A549 (cell line): ENCODE results near the gene NKAIN2. TPM values are rescaled to one million over a fixed set of nuclear protein-coding genes. Genes with fewer than 3 reads are reported as not detected.

Experiments
- ATAC-seq, 2 experiments: fragments of 200-7000 bp in 1 of 2; fragments of >200 bp in 1 of 2; cut with Nextera tagmentation in 1 of 2; cut with Tn5 transposase in 1 of 2; 3 replicates each; pipeline versions ENCODE4 v1.8.0 to v1.9.1; 2018 to 2020; ENCODE audit warnings: mild to moderate bottlenecking in 1 of 2, moderate library complexity in 1 of 2
- CTCF ChIA-PET: fragments of 300-600 bp; sonication (Branson Sonifier 250); formaldehyde crosslinking; extraction: SDS; loops from one replicate; lab custom pipeline; 2021; ENCODE audit warnings: antibody characterized with exemption, inconsistent platforms; lab: Yijun Ruan, JAX
- POLR2A ChIA-PET: fragments of 350-600 bp; formaldehyde crosslinking; extraction: SDS; loops from one replicate; lab custom pipeline; 2021; ENCODE audit warnings: antibody characterized with exemption, inconsistent platforms; lab: Yijun Ruan, JAX
- DNase-seq, 2 experiments: peaks; one replicate each; pipeline versions ENCODE4 v3.0.0 to v3.0.0-alpha.2; 2011 to 2016; ENCODE audit warnings: low read depth in 1 of 2, low spot score in 1 of 2
- FAIRE-seq: peaks from 2 replicates; lab custom pipeline; 2011; peaks lifted over from hg19 to GRCh38; lab: Jason Lieb, UNC
- H3K27ac ChIP-seq, 2 experiments: fragments of >200 bp; sonication (Bioruptor Twin); formaldehyde crosslinking; 3 replicates each; pipeline ENCODE4 v1.5.1; 2016 to 2017
- H3K4me1 ChIP-seq: fragments of >200 bp; sonication (Bioruptor Twin); formaldehyde crosslinking; 3 replicates; pipeline ENCODE4 v1.6.1; 2016
- H3K4me2 ChIP-seq: fragments of >200 bp; sonication (Bioruptor Twin); formaldehyde crosslinking; 3 replicates; pipeline ENCODE4 v1.6.1; 2016
- H3K4me3 ChIP-seq: fragments of >200 bp; sonication (Bioruptor Twin); formaldehyde crosslinking; 3 replicates; pipeline ENCODE4 v1.5.1; 2016
- H3K9me3 ChIP-seq: fragments of >200 bp; sonication (Bioruptor Twin); formaldehyde crosslinking; 3 replicates; pipeline ENCODE4 v1.6.1; 2016
- BHLHE40 ChIP-seq: IDR thresholded peaks from 2 replicates; pipeline ENCODE4 v1.6.1; 2012; ENCODE audit warnings: low read depth, low read length, inconsistent platforms
- CBX8 ChIP-seq: fragments of 200-600 bp; sonication (generic); IDR thresholded peaks from 2 replicates; pipeline ENCODE4 v1.6.1; 2016
- CHD4 ChIP-seq: fragments of 200-600 bp; sonication (generic); IDR thresholded peaks from 2 replicates; pipeline ENCODE4 v1.6.1; 2016; ENCODE audit warnings: antibody characterized with exemption, mild to moderate bottlenecking, borderline replicate concordance
- E2F6 ChIP-seq: IDR thresholded peaks from 2 replicates; pipeline ENCODE4 v1.6.1; 2012; ENCODE audit warnings: low read depth, borderline replicate concordance
- EHF ChIP-seq: fragments of 250-450 bp; sonication (Bioruptor Pico); IDR thresholded peaks from 2 replicates; pipeline ENCODE4 v1.5.0; 2020; ENCODE audit warnings: mild to moderate bottlenecking
- EHMT2 ChIP-seq: fragments of 200-600 bp; sonication (generic); IDR thresholded peaks from 2 replicates; pipeline ENCODE4 v1.6.1; 2016; ENCODE audit warnings: antibody characterized with exemption, low read depth, mild to moderate bottlenecking, moderate library complexity
- EP300 ChIP-seq, 2 experiments: fragments of >200 bp; sonication (Bioruptor Twin); formaldehyde crosslinking; IDR thresholded peaks; 2 replicates in 1 of 2; 3 replicates in 1 of 2; pipeline ENCODE4 v1.6.1; 2016 to 2017
- ESRRA ChIP-seq: fragments of 150-350 bp; IDR thresholded peaks from 2 replicates; pipeline ENCODE4 v1.6.1; 2014; ENCODE audit warnings: mild to moderate bottlenecking, low read length, borderline replicate concordance
- FOSB ChIP-seq: fragments of 250-450 bp; sonication (Bioruptor Pico); IDR thresholded peaks from 2 replicates; pipeline ENCODE4 v1.5.0; 2020; ENCODE audit warnings: mild to moderate bottlenecking, moderate library complexity
- FOSL2 ChIP-seq, 2 experiments: fragments of 450-650 bp in 1 of 2; fragments of >200 bp in 1 of 2; sonication (Bioruptor Twin) in 1 of 2; formaldehyde crosslinking; IDR thresholded peaks; 2 replicates each; pipeline versions ENCODE4 v1.5.0 to v1.6.1; 2016 to 2020; ENCODE audit warnings: mild to moderate bottlenecking in 1 of 2, moderate library complexity in 1 of 2
- FOXS1 ChIP-seq: fragments of 250-450 bp; sonication (Bioruptor Pico); IDR thresholded peaks from 2 replicates; pipeline ENCODE4 v1.5.0; 2020; ENCODE audit warnings: mild to moderate bottlenecking, moderate library complexity
- GATA3 ChIP-seq: IDR thresholded peaks from 2 replicates; pipeline ENCODE4 v1.6.1; 2012; ENCODE audit warnings: borderline replicate concordance
- HDAC2 ChIP-seq: fragments of 200-600 bp; sonication (generic); IDR thresholded peaks from 2 replicates; pipeline ENCODE4 v1.6.1; 2016
- HEYL ChIP-seq: fragments of 250-450 bp; sonication (Bioruptor Pico); IDR thresholded peaks from 2 replicates; pipeline ENCODE4 v1.8.0; 2021; ENCODE audit warnings: mild to moderate bottlenecking, moderate library complexity
- HOXB5 ChIP-seq: fragments of 250-450 bp; sonication (Bioruptor Pico); IDR thresholded peaks from 2 replicates; pipeline ENCODE4 v1.5.0; 2020; ENCODE audit warnings: mild to moderate bottlenecking, moderate library complexity
- KDM5A ChIP-seq: fragments of 200-600 bp; sonication (generic); IDR thresholded peaks from 2 replicates; pipeline ENCODE4 v1.6.1; 2016; ENCODE audit warnings: antibody characterized with exemption, mild to moderate bottlenecking
- MAFK ChIP-seq: fragments of 450-650 bp; IDR thresholded peaks from 2 replicates; pipeline ENCODE4 v1.6.1; 2014; ENCODE audit not compliant: partially characterized antibody
- MAX ChIP-seq: IDR thresholded peaks from 2 replicates; pipeline ENCODE4 v1.6.1; 2012
- MYC ChIP-seq: IDR thresholded peaks from 2 replicates; pipeline ENCODE4 v1.6.1; 2012; ENCODE audit warnings: mild to moderate bottlenecking, inconsistent platforms, low read length, improper control_type of control experiment, borderline replicate concordance
- PHF8 ChIP-seq: fragments of 200-600 bp; sonication (generic); IDR thresholded peaks from 2 replicates; pipeline ENCODE4 v1.6.1; 2016; ENCODE audit warnings: low read depth, mild to moderate bottlenecking, antibody characterized with exemption, moderate library complexity, borderline replicate concordance
- RFX5 ChIP-seq: fragments of 450-650 bp; IDR thresholded peaks from 2 replicates; pipeline ENCODE4 v1.7.1; 2014; ENCODE audit warnings: antibody characterized with exemption, mild to moderate bottlenecking, moderate library complexity
- RNF2 ChIP-seq: fragments of 200-600 bp; sonication (generic); IDR thresholded peaks from 2 replicates; pipeline ENCODE4 v1.6.1; 2016; ENCODE audit warnings: low read depth, mild to moderate bottlenecking, antibody characterized with exemption, moderate library complexity, borderline replicate concordance
- SREBF2 ChIP-seq: fragments of 450-650 bp; IDR thresholded peaks from 2 replicates; pipeline ENCODE4 v1.6.1; 2014; ENCODE audit warnings: mild to moderate bottlenecking, moderate library complexity
- USF2 ChIP-seq: fragments of 450-650 bp; IDR thresholded peaks from 2 replicates; pipeline ENCODE4 v1.6.1; 2014; ENCODE audit warnings: antibody characterized with exemption
- ZFP36 ChIP-seq: fragments of 450-650 bp; IDR thresholded peaks from 2 replicates; pipeline ENCODE4 v1.6.1; 2014; ENCODE audit warnings: borderline replicate concordance; ENCODE audit not compliant: partially characterized antibody
- WGBS: methylation state at CpG from one replicate; pipeline ENCODE4 v1.1.6; 2017; ENCODE audit errors: missing lambda C conversion rate; 5-methylcytosine and 5-hydroxymethylcytosine counted together
- polyA plus RNA-seq, 4 experiments: library from polyadenylated mRNA; depleted of rRNA in 3 of 4; stranded (reverse); fragments of >200 nt; fragmentation: RNase III in 1 of 4; extraction: RNeasy Plus Mini Kit Qiagen cat#74134 plus additional on column Dnase treatment in 1 of 4; gene quantifications; 2 replicates in 3 of 4; 3 replicates in 1 of 4; pipeline ENCODE4 v1.2.3, GENCODE V29; 2011 to 2017

The NKAIN2 gene
- polyA plus RNA-seq, 2 of the 4 experiments (the other 2 are of a cell fraction): not detected

GRCh38 chr6:124057461-124057860 is 253.8 kb downstream of the NKAIN2 start:
- 20% methylated on average over 2 of the region's 2 CpGs for WGBS
- Histone ChIP-seq H3K4me2 (no peak overlapping the region), H3K9me3 (no peaks in the 10 kb centered on the region)
- TF ChIP-seq RFX5 (no peak), BHLHE40 (no peak), ESRRA (no peak), HDAC2 (no peak), KDM5A (no peak), HEYL (no peak), FOSB (CRISPR knock-in tag) (no peak), RNF2 (no peak), FOSL2 (IDR thresholded peaks at IDR 0.05) (no peak), FOSL2 (CRISPR knock-in tag; IDR thresholded peaks at IDR 0.05) (no peak)
- TF ChIP-seq, all 56 proteins: peak for 0
- FAIRE-seq (no peak), ATAC-seq (no peak), DNase-seq (no peak)
- H3K27ac ChIP-seq: no peak overlapping the region
- POLR2A ChIA-PET: no interaction called here
- no peaks in the 10 kb centered on the region for H3K4me1 ChIP-seq
- CTCF ChIA-PET: no interaction called here
- no peak overlapping the region for H3K4me3 ChIP-seq

- Histone ChIP-seq H3K4me3 (no peak overlapping the region), H3K9me3 (no peaks in the 10 kb centered on the region), H3K4me2 (no peak overlapping the region)
- no peak for TF ChIP-seq SREBF2
- TF ChIP-seq PHF8: no peak
- TF ChIP-seq FOSL2 (IDR thresholded peaks at IDR 0.05): no peak
- TF ChIP-seq FOSL2 (CRISPR knock-in tag; IDR thresholded peaks at IDR 0.05): no peak
- TF ChIP-seq MAX: no peak
- TF ChIP-seq HDAC2: no peak
- TF ChIP-seq MAFK: no peak
- no peak for TF ChIP-seq FOSB (CRISPR knock-in tag)
- no peak for TF ChIP-seq HOXB5
- no peak for TF ChIP-seq GATA3
- no peak for TF ChIP-seq EHMT2
- TF ChIP-seq KDM5A: no peak
- no peak for TF ChIP-seq EHF (CRISPR knock-in tag)
- TF ChIP-seq EP300 (IDR thresholded peaks at IDR 0.05): no peak
- TF ChIP-seq ESRRA: no peak
- no peak for TF ChIP-seq FOXS1 (CRISPR knock-in tag)
- TF ChIP-seq, all 56 proteins: peak for 0
- DNase-seq (no peak), FAIRE-seq (no peak), ATAC-seq (no peak)
- Histone ChIP-seq H3K4me1 (no peaks in the 10 kb centered on the region), H3K27ac (no peak overlapping the region)
- CTCF ChIA-PET: no interaction called here
- 5% methylated on average over 3 of the region's 3 CpGs for WGBS
- POLR2A ChIA-PET: no interaction called here
These were observed 260.9 kb downstream of the NKAIN2 start for GRCh38 chr6:124064317-124065113.

- TF ChIP-seq CBX8 (no peak), E2F6 (no peak), HEYL (no peak), USF2 (no peak), MYC (no peak), ZFP36 (no peak), MAFK (no peak), CHD4 (no peak)
- no peak overlapping the region for H3K4me3 ChIP-seq
- ATAC-seq (no peak), DNase-seq (no peak), FAIRE-seq (no peak)
- H3K4me1 ChIP-seq: no peaks in the 10 kb centered on the region
- no peak overlapping the region for H3K27ac ChIP-seq
- ChIA-PET CTCF (no interaction called here), POLR2A (no interaction called here)
- H3K4me2 ChIP-seq: no peak overlapping the region
- H3K9me3 ChIP-seq: no peaks in the 10 kb centered on the region
These were observed 262.6 kb downstream of the NKAIN2 start for GRCh38 chr6:124066269-124066668.
